NCI-H2107 treated with DMSO at 0.1 percent for 48 hours (cell line): ENCODE measurements around the gene MAMLD1.

Experiments
- DNase-seq: peaks from one replicate; lab custom pipeline; 2025; ENCODE audit not compliant: unreplicated experiment; lab: John Stamatoyannopoulos, UW

The MAMLD1 gene

DNA sequence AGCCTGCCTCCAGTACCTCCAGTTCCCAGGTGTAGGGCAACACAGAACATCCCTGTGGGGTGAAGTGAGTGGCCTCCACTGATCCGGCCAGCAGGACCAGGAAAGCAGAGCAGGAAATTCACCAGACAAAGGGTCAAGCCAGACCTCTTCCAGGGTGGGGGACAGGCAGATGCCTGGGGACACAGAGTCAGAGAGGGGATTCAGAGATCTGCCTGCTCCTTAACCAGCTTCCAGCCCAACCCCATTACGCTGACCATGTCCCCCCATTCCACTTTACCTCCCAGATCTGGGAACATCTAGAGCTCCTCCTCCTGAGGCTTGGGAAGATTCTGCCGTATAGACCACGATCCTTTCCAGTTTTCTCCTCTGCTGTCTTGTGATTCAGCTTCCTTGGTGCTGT lies 132.4 kb downstream of the MAMLD1 start:
- no peak for DNase-seq

DNA sequence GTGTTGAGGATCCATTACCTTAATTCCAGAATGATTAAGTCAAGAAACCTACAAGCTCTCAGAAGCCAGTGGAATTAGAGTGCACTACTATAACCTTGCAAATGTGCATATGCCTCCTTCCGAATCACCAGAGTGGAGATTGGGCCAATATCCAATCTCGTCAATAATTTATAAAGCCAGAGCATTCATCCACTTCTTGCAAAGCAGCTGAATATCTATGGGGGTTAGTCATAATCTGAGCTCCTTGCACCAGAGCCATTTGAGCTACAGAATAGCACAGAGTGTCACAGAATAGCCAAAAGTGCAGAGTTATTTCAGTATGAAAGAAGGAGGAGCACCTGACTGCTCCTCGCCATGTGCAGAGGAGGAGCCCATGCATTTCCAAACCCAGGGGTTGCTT lies 136.1 kb downstream of the MAMLD1 start:
- no peak for DNase-seq

DNA sequence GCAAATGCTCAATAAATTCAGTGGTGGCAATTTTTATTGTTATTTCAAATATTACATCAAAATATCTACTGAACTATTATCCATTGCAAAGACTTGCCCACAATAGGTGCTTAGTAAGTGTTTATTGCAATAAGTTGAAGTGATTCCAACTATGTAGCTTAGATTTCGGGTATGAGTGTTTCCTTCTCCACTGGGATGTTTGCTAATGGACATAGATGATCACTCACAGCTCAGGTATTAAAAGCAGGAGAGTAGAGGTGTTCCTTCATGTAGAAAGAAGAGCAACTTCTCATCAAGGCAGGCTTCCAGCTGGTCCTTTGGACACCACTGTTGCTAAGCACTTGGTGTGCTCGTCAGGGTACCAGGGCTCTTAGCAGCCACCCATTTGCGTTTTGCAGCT lies 139.0 kb downstream of the MAMLD1 start:
- no peak for DNase-seq

DNA sequence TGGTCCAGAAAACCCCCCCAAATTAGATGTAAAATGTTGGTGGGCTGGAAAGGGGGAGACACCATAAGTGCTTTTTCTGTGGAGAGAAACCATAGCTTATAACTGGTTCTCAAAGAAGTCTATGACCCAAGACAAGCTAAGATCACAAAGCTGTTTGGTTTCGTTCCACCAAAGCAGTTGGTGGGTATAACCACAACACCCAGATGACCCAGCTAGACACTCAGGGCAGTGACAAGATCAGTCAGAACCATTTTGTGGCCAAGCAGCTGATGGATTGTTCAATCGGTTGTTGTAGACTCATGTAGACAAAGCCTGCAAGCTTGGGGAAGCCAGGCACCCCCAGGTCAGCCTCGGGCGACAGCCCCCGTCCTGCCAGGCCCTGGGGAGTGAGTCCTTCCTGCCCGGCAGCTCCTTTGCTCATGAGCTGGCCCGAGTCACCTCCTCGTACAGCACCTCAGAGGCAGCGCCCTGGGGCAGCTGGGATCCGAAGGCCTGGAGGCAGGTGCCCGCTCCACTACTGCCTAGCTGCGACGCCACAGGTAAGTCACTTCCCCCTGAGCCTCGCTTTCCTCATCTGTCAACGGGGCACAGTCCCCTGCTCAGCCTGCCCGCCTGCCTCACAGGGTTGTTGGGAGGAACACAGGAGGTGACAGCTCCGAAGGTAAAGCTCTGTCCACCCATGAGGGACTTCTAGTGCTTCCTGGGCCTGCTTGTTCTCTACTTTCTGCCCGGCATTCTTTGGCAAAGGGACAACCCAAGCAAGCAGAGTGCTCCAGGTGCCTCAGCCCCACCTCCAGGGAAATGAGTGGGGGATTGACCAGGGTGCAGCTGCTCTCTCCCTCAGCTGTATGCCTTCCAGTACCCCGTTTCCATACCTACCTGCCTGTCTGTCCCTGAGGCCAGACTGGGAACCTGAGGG lies 140.1 kb downstream of the MAMLD1 start:
- DNase-seq, result no peak

DNA sequence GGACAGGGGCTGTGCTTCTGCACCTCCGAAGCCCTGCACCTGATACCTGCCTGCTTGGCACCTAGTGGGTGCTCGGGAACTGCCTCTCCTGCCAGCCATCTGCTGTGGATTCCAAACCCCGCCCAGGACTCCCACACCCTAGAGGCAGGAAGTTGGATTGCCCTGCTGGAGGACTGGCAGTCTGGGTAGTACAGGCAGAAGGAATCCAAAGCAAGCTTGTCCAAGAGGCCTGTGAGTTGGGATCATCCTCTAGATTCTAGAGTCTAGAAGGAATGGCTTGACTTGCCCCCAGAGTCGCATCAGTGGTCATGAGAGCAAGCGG lies 140.7 kb downstream of the MAMLD1 start:
- DNase-seq, result no peak

DNA sequence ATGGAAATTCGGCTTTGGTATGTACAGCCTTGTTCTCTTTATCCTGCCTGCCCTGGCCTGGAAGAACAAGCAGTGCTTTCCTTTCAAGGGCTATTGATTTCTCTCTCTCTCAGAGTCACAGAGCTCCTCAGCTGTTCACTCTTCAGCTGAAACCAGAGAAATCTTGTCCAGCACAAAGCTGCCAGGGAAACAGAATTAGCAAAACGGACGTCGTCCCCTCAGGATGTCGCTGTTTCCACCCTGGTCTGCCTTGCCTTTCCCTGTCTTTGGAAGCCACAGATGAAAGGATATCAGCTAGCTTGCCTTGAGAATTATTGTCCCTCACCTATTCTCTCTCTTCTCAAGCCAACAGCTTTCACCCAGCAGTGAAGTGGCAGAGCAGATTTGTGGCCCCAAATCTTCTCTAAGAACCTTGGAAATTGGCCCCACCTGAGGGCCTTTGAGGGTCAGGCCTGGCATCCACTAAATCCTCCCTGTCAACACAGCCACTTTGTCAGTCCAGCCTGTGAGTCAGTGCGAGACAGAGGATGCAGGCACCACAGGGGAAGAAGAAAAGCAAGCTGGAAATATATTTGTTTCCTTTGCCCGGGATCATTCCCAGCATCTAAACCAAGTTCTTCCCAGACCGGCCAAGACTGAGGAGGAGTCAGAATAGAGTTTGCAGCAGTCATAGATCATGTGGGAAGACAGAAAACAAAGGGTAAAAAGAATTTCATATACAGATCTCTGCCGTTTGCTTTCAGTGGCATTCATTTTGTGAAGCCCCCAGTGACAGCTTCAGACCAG lies 141.5 kb downstream of the MAMLD1 start:
- peak; percentile 60 for DNase-seq

DNA sequence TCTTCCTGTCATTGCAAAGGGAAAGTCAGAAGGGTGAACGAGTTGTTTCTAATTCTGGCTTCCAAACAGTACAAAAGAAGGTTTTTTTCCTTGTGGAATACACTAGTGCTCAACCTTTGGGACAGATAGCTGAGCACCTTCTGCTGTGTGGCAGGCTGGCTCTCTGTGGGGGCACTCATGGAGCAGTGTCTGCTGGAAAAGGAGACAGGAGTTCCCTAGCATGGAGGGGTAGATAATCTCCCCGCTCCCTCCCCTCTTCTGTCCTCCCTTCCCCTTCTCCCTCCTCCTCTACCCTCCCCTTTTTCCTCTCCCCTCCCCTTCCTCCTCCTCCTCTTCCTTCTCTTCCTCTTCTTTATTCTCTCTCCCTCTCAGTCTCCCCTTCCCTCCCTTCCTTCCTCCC lies 142.9 kb downstream of the MAMLD1 start:
- DNase-seq, result no peak

DNA sequence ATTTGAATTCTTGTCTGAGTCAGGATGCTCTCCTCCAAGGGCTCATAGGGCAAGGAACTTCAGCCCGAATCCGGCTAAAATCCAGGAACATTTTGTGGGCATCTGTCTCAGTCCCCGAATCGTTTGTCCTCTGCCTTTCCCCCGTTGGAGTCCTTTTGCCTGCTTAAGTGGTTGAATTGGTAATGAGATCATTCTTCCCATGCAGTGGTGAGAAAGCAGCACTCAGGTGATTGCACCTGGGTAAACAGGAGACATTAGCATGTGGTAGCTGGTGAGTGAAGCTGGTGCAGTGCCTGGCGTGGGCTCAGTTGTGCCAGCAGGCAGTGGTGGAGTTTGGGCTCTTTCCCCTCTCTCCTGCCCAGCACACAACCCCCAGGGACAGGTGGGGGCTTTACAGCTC lies 143.4 kb downstream of the MAMLD1 start:
- peak; percentile 62 for DNase-seq

DNA sequence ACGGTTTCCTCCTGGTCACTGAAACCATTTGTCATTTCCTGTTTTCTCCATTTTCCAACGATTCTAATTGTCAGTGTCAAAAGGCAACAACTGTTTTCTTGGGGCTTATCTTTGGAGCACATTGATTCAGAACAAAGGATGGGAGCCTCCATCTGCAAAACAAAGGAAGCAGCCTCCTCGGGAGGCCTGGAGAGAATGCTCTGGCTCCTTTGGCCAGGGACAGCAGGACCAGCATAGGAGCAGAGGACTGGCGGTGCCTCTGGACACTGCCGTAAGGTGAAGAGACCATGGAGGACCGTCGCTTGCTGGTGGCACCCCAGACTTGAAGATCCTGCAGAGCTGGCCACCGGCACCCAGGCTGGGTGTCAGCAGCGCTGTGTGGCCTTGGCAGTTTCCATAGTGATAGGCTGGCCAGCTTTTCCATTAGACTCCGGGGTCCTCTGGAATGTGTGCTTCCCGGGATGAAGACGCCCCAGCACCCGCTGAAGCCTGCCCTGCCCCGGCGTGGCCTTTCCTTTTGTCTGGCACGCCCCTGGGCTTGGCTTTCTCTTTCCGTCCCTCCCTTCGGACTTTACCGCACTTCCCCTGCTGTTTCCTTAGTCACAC lies 144.2 kb downstream of the MAMLD1 start:
- DNase-seq, result no peak

DNA sequence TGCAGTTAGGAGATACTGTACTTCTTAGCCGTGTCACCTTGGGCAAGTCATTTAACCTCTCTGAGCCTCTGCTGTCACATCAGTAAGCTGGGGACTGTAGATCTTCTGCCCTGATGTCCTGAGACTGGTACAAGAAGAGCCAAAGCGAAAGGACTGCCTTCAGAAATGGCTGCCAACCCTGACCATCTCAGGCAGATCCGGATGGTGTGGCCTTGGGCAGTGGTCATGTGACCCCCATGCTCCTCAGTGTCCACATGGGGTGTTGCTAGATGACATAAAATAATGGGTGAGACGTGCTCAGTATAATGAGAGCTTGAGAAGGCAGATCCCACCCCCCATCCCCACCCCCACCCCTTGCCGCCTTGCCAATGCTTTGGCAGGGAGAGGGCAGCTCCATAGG lies 144.9 kb downstream of the MAMLD1 start:
- no peak for DNase-seq

DNA sequence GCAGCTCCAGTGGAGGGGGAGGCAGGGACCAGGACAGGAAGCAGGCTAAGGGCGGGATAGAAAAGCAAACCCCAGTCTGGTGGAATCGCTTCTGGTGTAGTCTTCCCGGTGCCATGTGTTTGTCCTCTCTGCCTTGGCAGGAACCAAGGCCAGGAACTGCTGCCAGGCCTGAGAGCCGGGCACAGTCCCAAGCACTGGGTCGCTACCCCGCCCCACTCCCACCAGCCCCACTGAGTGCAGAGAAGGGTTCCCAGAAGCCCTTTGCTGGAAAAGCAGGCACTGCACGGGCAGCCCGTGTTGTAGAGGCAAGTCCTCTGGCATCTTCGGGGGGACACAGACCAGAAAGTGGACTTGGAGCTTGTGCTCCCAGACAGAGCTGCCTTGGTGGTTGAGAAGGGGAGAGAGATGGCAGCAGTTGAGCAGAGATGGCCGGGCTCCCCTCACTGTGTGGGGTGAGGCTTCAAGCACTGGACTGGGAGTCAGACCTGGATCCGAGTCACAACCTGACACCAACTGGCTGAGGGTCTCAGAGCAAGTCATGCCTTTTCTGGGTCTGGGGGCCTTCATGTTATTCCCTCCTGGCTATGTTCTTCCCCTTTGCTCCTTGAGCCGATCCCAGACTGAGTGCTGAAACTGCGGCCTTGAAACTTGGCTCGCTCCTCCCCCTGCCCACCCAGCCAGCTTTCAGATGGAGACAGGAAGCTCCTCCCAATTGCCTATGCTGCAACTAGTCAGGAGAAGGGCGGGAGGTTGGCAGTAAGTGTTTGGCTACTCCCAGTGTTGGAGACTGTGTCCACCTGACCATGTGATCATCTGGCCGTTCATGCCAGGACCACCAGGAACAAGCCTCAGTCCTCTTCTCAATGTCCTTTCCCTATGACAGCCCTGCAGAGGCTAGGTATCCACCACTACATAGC lies 145.6 kb downstream of the MAMLD1 start:
- DNase-seq, result no peak

DNA sequence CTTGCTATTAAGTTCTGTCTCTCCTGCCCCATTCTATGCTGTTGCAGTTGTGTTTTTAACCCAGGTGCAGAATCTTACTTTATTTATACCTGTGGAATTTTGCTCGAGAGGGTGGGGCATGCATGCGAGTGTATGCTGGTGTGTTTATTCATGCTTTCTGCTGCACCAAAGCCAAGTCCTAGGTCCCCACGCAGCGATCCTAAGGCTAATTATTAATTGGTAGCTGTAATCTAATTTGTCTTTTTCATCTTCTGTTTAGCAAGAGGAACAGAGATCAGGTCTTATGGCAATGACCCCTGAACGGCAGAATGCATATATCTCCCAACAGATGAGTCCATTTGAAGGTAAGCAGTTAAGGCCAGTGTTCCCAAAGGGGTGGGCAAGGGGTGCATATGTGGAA lies 146.6 kb downstream of the MAMLD1 start:
- no peak for DNase-seq

DNA sequence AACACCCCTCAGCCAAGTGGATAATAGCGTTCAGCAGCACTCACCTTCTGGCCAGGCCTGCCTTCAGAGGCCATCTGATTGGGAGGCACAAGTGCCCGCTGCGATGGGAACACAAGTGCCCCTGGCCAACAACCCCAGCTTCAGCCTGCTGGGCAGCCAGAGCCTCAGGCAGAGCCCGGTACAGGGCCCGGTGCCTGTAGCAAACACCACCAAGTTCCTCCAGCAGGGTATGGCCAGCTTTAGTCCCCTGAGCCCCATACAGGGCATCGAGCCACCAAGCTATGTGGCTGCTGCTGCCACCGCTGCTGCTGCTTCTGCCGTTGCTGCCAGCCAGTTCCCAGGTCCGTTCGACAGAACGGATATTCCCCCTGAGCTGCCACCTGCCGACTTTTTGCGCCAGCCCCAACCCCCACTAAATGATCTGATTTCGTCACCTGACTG lies 149.4 kb downstream of the MAMLD1 start:
- DNase-seq, result peak; percentile 79

DNA sequence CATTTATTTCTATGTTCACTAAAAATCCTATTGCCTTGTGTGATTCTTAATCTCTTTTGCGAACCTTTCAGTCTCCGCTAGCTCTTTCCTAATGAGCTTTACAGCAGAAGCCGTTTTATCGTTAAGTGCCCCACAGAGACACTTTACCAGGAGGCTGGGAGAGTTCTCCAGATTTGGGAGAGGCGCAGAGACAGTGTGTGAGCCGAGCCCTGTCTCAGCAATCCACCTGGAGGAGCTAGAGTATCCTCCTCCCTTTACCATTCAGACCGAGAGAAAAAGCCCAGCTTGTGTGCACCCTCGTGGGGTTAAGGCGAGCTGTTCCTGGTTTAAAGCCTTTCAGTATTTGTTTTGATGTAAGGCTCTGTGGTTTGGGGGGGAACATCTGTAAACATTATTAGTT lies 150.4 kb downstream of the MAMLD1 start:
- peak; percentile 50 for DNase-seq

DNA sequence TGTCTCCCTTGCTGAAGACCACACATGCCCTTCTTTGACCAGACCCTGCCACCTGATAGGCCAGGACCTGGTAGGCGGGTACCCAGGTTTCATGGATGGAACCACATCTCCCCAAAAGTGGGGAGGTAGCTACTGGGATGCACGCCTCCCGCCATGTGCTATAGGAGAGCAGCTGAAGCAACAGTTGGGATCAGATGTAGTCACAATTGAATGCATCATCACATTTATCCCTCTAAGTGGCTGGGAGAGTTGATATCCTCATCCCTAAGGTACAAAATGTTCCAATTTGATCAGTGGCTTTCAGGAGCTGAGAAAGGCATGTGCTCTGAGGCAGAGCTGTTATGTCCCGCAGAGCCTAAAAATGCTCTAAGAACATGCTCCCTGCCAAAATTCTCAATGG lies 151.3 kb downstream of the MAMLD1 start:
- DNase-seq, result no peak

DNA sequence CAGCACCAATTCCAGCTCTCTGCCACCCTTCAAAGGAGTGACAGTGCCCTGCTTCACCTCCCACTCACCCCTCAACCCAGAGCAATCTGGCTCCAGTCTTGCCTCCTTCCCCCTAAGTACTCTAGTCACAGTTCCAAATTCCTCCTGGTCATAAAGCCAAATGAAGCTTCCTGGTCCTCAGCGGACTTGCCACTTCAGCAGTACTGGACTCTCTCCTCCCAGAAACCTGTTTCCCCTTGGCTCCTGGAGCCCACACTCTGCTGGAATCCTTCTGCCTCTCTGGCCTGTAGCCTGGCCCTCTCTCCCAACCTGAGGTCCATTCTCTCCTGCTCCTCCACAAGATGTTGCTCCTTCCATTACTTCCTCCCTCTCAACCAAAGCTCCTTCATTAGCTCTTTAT lies 152.7 kb downstream of the MAMLD1 start:
- DNase-seq, result no peak

DNA sequence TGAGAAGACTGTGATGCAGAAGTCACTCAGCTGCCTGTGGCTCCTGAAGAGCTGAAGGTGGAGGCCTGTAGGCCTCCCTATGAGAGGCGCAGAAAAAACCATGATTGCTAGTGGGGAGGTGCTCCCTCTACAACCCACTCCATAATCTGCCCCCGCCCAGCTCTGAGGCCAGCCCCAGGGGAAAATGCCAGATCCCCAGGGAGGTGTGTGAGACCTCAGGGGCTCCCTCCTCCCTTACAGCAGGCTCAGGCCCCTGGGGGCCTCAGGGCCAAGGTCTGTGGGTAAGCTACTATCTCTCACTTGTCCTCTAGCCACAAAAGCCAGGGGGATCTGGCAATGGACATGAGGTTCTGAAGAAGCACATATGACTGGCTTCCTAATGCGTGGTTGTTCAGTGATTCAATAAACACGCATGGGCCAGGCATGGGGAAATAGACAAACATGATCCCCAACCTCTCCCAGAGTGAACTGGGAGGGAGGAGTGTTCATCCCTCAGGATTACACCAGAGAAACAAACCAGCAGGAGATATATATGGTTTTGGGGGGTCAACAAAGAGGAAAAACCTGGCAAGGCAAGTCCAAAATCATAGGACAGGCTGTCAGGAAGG lies 154.3 kb downstream of the MAMLD1 start:
- no peak for DNase-seq

DNA sequence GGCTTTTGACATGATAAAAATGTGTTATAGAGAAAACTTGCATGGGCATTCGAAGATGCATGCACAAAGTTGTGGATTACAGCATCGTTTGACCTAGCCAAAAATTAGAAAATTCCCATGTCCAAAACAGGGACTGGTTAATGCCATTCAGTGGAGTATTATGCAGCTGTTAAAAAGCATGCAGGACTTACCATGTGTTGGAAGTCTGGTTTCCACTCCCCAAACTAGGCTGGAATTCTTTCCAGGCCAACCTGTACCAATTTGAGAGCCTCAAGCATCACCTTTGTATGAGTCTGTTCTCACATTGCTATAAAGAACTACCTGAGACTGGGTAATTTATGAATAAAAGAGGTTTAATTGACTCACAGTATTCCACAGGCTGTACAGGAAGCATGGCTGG lies 159.4 kb downstream of the MAMLD1 start:
- DNase-seq, result no peak

DNA sequence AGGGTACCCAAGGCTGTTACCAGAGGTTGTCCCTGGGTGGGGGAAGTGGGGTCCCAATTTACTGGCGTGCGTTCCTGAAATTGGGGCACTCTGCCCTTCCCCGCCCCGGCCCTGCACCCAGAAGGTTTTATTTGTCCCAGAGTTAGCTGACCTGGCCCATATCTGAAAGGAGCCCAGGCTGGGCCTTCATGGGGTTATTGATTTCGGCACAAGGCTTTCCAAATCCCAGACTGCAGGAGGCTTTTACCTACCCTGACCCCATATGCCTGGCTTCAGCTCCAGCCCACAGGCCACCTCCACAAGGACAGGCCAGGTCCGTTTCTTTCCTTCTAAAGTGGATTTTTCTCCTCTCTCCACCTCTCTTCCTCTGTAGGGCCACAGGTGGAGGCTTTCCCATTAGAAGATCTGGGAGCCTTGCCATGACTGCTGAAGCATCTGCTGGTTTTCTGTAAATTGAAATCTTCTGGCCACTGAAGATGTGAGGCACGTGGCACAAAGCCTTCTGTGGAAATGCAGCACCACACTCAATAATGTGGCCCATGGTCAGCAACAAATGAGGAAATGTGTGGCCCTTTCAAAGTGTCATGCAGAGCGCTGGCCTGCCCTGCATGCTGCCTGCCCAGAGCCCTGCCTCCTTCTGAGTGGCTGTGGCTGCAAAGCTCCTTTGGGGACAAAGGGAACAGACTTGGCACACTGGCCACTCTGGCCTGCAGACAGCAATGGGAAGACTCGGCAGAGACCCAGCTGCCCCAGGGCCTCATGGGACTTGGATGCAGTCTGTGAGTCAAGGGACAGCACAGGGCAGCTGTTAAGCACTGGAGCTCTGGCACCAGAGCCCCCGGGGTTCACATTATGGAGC lies 162.2 kb downstream of the MAMLD1 start:
- no peak for DNase-seq

DNA sequence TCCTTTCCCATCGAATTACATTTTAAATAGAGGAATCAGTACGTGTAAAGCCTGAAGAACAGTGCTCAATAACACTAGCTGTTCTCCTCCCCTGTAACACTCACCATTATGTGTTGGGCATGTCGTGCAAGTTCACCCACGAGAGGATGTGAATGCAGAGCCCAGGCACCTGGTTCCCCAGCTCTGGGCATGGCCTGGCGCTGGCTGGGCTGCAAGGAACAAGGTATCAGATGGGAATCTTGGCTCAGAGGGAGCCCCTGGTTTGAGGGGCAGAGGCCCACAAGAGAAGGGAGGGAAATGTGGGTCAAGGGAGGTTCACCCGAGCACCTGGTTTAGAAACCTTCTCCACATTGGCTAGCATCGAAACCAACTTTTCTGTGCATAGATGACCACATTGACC lies 163.6 kb downstream of the MAMLD1 start:
- DNase-seq, result no peak
